GM21526 (cell line): Measurements from ENCODE around the gene TMEM151B.
"Not testable (repeated sequence)": the region's sequence is repeated elsewhere in the genome, so short reads cannot be mapped to it uniquely, and the experiment has no call there.

Experiments used
- ATAC-seq: cut with Tn5 transposase; IDR thresholded peaks from one replicate; pipeline ENCODE4 v1.9.1; 2021; ENCODE audit warnings: moderate library complexity; ENCODE audit not compliant: unreplicated experiment, low FRiP score

Gene TMEM151B

DNA sequence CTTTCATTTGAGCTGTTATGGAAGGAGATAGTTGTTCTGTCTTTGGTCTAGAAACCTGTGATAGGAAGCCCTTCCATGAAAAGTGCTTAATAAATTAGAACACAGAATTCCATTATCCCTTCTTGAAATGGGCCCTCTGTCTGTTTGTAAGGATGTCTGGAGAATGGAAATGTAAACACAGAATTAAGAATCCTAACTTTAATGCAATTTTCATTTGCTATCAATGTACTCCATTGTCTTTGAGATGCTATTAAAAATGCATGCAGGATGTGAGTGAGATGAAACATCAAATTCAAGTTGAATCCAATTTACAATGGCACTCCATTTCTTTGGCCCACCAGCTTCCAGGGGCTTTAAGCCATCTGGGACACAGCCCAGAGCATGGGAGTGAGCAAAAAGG lies 56.8 kb downstream of the TMEM151B start:
- no peak for ATAC-seq

DNA sequence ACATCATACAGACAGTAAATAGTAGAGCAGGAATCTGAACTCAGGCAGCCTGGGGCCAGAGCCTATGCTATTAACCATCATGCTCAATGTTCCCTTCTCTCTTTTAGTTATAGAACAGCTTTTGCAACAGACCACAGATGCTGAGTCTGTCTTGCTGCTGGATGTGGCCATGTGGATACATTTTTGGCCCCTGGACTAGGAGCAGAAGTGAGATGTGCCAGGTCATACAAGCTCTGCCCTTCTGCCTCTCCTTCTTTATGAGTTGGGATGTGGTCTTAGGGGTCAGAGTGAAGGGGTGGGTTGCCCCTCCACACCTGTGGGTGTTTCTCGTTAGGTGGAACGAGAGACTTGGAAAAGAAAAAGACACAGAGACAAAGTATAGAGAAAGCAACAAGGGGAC lies 57.5 kb downstream of the TMEM151B start:
- ATAC-seq = no peak

DNA sequence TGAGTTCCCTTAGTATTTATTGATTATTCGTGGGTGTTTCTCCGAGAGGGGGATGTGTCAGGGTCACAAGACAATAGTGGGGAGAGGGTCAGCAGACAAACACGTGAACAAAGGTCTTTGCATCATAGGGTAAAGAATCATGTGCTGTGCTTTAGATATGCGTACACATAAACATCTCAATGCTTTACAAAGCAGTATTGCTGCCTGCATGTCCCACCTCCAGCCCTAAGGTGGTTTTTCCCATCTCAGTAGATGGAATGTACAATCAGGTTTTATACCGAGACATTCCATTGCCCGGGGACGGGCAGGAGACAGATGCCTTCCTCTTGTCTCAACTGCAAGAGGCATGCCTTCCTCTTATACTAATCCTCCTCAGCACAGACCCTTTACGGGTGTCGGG lies 58.0 kb downstream of the TMEM151B start:
- not testable (repeated sequence) for ATAC-seq

DNA sequence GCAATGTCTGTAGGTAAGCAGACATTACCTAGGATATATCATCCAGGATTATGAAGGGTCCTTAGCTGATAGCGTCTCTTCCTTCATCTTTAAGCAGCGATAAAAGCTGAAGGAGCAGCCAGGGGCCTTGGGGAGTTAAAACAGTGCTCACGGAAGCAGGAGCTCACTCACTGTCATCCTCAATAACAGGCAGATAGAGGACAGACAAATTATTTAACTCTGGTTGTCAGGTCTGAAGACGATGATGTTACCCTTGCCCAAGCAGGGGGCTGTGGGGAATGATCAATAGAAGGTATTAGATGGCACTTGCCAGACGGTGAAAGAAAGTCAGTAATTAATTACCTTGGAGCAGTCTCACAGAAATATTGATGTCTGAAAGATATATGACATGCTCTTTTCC lies 59.6 kb downstream of the TMEM151B start:
- no peak for ATAC-seq

DNA sequence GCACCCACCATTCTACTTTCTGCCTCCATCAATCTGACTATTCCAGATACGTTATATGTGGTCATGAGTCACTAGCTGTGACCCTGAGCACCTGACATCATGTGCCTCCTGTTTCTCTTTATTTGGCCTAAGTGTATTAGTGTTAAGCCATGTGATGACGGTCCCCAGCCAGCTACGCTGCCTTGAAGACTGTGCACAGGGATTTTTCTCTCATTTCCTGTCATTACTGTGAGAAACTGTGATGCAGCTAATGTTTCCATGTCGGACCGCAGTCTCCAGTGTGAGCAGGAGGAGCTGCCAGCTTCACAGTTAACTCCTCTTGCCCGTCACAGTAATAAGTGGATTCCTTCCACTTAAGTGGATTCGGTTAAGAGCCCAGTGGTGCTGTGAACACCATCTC lies 62.3 kb downstream of the TMEM151B start:
- no peak for ATAC-seq

DNA sequence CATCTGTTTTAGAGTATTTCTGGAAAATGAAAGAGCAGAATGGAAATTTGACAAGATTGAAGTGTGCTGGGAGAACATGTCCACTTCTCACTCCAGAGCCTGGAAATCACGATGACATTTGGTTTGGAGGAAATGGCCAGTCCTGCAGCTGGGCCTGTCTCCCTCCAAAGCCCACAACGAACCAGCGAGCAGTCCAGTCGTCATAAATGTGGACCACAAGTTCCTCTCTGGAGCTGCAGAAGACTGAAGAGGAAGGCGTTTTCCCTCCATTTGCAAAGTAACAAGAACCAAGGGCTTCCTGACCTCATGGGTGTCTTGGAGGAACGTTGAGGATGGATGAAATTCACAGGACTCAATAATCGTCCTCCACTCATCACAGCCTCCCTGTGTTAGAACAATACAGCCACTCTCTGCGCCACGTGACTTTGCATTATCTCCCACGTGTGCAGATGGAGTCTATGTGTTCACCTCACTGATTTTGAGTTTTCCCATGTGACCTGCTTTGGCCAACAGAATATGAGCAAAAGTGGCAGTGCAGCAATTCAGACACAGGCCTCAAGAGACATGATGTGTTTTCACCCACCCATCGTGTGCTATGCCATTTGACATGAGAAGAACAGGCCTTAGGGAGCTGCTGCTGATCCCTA lies 63.1 kb downstream of the TMEM151B start:
- no peak for ATAC-seq

DNA sequence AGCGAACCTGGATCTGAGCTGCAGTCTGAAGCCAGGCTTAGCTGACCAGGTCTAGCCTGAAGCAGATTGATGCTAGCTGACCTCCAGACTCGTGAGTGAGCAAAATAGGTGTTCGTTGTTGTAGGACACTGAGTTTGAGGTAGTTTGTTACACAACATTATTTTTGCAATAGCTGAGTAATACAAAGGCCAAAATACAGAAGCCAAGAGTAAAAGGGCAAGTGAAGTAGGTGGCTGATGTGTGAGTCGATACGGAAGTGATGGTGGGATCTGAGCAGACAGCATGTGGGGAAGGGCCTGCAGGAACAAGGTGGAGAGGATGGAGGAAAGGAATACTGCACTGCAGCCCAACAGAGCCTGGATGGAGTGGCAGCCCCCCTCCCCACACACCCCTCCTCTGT lies 63.7 kb downstream of the TMEM151B start:
- no peak for ATAC-seq

DNA sequence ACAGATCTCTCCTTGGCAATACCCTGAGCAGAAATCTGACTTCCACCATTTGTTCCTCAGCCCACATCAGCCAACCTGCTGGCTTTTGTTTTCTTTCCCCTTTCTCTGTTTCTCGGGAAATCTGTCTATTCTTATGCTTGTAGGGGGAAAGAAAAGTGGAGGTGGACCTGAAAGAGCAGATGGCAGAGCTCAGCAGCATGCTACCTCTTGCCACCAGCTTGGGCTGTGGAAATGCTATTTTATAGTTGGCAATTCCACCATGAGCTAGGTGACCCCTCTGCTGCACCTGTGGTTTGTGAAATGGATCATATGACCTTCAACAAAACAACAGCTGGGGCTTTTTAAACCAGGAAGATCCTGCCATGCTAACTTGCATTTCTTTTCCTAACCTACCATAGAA lies 65.4 kb downstream of the TMEM151B start:
- no peak for ATAC-seq

DNA sequence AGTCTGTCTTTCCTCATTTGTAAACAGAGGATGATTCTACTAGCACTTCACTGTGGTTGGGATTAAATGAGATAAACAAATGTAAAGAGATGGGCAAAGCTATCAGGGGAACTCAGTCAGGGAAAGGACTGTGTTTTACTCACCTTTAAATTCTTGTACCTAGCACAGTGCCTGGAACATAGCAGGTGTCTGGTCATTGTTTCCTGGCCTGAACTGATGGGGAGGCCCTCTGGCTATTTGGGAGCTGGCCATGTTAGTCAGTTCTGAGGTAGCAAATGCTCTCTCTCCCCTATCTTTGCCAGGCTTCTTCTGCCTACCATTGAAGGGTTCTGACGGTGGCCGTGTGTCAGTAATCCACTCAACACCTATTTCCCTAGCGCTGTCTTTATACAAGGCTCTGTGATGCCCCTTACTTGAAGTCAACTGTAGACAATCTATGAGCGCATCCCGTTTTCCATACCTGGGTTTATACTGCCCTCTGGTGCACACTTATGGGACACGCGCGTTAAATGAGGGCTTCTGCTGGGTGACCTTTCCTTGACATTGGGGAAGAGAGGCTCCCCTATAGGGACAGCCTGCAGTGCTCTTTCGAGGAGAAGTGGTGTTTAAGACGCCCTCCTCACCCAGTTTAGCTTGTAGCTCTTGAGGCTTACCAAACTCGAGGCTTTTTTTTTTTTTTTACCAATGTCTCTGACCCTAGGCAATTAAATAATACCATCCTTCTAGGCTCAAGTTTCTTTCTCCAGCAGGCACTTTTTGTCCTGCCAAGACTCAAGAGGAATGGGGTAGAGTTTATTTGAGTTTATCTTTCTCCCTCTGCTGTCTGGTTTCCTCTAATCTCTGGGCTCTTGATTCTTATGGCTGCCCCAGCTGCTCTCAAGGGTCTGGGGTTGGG lies 68.2 kb downstream of the TMEM151B start:
- no peak for ATAC-seq

DNA sequence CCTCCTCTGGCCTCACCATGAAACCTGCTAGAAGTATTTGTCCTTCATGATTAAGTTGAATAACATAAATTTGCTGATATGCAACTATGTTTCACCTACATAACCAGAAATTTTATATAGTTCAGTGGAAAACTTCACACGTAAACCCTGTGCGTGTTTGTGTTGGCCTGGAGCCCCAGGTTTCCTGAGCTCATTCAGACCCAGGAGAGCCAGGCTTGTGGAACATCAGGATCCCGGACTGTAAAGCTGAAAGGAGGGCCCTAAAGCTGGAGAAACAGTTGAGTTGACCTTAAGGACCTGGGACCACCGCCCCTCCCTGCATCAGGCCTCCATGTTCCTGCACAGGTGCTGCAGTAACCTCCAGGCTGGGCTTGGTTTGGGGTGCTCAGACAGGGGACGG lies 69.1 kb downstream of the TMEM151B start:
- no peak for ATAC-seq

DNA sequence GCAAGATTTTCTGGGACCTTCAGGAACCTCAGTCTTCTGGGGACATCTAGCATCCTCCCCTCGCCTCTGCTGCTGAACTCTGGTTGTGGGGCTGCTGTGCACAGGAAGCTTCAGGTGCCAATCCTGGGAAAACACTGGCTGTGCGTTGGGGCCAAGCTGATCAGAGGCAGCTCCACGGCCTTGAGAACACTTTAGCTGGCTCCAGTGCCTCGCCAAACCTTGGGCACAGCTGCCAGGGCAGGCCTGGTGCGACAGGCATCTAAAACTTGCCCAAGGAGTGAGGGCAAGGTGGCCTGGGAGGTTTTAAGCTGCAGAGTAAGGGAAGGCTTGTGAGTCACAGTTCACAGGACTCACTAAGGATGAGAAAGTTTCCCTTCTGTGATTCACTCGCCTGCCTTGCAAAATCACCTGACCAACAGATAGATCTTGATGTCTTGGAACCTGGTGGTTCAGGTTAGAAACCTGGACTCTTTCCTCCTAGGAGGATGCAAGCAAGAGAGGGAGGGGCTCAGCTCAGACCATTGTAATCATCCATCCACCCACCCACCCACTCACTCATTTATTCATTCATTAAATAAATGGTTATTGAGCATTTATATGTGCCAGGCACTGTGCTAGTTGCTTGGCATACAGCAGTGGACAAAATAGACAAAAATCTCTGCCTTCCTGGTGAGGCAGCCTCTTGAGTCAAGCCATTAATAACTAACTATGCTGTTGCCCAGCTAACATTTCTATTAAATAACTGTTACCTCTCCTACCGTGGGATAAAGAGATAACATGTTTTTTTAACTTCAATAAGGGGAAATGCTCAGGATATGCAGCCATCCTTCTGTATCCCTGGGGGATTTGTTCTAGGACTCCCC lies 69.7 kb downstream of the TMEM151B start:
- ATAC-seq = no peak

DNA sequence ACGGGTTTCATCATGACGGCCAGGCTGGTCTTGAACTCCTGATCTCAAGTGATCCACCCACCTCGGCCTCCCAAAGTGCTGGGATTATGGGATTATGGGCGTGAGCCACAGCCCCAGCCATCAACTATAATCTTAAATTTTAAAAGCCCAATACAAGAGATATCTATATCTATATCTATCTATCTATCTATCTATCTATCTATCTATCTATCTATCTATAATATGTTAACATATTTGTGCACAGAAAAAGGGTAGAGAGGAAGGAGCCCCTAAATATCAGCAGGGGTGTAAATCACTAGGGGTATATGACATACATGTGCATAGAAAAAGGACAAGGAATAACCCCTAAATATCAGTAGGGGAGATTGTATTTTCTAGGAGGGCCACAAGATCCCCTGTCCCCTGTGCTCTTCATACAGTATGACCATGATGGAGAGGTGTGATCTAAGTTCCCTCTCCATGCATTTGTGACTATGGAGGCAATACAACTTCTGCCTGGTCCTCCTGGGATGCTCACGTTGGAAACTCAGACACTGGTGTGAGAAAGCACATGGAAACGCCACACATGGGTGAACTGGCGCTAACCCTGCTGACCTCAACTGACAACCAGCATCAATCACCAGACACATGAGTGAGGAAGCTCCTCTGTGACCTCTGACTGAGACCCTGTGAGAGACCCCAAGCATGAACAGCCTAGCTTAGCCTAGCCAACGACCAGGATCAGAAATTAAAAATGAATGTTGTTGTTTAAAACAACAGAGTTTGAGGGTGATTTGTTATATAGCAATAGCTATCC lies 71.0 kb downstream of the TMEM151B start:
- ATAC-seq = no peak

DNA sequence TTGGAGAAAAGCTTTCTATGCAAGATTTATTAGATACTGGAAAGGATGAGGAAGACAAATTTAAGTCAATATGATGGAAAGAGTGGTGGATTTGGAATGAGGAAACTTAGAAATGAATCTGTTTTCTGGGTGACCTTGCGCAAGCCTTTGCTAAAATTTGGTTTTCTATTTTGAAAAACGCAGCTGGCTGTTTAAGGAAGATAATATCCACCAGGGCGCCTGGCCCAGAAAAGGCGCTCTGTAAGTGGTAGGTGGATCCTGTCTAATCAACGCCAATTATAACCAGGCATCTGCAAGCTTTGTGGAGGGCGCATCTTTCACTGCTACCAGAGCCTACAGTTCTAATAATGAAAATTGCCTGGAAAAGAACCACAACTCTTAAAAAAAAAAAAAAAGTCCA lies 71.8 kb downstream of the TMEM151B start:
- ATAC-seq = no peak

DNA sequence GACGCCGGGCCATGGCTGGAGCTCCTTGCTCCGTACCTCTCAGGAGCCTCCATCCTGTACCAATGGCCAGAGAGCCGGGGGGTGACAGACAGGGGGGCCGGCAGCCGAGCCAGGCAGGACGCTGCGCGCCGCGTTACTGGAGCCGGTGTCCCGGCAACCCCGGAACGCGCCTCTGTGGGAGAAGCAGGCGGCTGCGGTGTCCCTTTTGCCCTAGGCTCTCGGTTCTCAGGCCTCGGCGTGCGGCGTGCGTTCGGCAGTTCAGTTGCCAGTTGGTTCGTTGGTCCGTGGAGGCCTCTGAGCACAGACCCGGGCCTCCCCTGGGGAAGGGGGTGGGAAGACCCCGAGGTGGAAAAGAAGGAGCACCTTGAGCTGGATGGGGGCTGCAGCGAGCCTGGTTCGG lies 72.2 kb downstream of the TMEM151B start, which contains the start of gene SPATS1:
Gene SPATS1, plus strand, starts transcription at position 162 of the 400 bp plus-strand sequence. CDS start 446 bp downstream, outside the sequence.
- no peak for ATAC-seq

DNA sequence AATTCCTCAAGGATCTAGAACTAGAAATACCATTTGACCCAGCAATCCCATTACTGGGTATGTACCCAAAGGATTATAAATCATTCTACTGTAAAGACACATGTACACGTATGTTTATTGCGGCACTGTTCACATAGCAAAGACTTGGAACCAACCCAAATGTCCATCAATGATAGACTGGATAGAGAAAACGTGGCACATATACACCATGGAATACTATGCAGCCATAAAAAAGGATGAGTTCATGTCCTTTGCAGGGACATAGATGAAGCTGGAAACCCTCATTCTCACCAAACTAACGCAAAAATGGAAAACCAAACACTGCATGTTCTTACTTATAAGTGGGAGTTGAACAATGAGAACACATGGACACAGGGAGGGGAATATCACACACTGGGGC lies 76.6 kb downstream of the TMEM151B start:
- not testable (repeated sequence) for ATAC-seq

DNA sequence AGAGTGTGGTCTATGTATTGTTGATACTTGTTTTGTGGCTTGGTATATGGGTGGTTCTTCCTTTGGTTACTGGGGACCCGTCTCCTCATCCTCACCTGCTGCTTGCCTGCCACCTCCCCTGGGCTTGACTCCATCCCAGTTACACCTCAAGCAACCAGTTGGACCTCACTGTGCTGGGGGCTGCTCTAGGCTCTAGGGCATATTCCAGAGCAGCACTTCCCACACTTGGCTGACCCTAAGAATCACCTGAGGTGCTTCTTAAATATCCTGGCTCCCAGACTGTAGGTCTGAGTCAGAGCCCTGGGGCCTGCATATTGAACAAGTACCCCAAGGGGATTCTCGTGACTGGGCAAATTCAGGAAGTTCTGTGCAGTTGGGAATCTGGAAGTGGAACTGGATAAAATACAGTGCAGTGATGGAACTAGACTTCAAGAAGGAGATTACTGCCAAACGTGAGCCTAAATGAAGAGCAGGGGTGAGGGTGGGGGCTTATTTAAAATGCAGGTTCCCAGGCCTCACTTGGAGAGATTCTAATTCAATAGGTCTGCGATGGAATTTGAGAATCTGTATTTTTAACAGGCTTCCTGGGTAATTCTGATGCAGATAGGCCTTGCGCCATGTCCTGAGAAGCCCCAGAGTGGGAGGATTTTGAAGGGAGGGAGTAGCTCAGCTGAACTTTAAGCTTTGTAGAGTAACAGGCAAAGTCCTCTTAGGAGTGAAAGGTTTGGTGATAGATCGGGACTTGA lies 79.8 kb downstream of the TMEM151B start:
- no peak for ATAC-seq

DNA sequence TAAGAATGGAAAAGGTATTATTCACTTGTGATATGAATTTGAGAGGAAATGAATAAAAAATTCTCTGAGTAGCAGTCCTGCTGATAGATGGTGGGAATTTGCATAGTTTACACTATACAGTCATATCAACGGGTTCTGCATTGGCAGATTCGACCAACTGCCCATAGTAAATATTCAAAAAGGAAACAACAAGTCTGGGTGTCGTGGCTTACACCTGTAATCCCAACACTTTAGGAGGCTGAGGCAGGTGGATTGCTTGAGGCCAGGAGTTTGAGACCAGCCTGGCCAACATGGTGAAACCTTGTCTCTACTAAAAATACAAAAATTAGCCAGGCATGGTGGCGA lies 80.4 kb downstream of the TMEM151B start:
- not testable (repeated sequence) for ATAC-seq

DNA sequence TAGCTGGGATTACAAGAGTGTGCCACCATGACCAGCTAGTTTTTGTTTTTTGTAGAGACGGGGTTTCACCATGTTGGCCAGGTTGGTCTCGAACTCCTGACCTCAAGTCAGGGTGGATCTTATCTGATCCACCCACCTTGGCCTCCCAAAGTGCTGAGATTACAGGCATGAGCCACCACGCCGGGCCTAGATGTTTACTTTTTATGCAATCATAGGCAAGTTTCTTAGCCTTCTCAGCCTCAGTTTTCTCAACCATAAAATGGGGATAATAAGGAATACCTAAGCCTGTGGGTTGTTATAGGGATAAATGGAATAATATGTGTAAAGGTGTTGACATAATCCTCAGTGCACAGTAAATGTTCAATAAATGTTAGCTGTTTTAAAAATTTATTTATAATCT lies 82.0 kb downstream of the TMEM151B start:
- ATAC-seq = no peak

DNA sequence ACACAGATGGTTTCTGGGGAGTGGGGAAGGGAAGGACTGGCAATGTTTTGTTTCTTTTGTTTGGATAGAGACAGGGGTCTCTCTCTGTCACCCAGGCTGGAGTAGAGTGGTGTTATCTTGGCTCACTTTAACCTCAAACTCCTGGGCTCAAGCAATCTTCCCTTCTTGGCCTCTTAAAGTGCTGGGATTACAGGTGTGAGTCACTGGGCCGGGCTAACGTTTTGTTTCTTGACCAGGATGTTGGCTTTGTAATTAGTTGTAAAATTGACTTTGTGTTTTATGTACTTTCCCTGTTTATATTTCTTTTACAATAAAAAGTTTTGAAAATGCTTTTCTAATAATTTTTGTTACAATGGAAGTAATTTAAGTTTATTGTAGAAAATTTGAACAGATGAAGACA lies 83.1 kb downstream of the TMEM151B start:
- no peak for ATAC-seq

DNA sequence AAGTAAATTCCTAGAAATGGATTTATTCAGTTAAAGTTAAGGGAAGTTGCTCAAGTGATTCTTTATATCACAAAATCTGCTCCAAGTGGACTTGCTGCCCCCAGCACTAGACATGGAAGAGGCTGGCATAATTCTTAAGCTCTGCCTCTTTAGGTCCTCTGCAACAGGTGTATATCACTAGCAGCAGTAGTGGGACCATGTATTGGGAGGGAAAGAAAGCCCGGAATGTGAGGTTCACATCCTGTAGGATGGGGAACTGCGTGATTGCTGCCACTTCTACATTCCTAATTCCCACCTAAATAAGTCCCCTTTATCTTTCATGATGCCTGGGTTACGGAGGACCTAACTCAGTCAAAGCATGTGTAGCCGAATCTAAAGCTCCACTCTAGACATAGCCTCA lies 85.4 kb downstream of the TMEM151B start:
- ATAC-seq = no peak
